CD4-positive, alpha-beta T cell treated with Interleukin-4 for 1 hour (primary cell): Measurements from ENCODE around the gene LRFN2.
A peak's percentile ranks its signal among the peaks of the same experiment; 100 is the strongest.

Experiments used
- DNase-seq, 2 donors: peaks; one replicate each; pipeline ENCODE4 v3.0.0-alpha.2; 2020 to 2022

The LRFN2 gene

DNA sequence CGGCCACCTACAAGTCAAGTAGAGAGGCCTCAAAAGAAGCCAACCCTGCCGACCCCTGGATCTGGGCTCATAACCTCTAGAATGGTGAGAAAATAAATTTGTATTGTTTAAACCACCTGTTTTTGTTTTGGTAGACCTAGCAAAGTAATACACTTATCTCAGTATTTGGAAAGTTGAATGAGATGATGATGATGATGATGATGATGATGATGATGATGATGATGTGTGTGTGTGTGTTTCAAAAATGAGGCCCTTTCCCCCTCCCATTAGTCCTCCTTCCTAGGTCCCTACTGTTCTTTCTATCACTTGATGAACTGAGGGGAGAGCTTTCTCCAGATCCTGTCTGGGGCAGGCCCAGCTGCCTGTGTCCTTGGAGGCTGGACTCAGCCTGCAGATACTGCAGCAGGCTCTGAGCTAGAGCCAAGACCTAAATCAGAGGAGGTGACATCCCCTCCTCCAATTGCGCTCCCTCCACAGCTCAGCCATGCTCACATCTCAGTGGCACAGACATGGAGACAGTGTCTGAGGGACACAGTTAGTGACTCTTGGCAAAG is 120.1 kb downstream of the LRFN2 start:
- no peak for DNase-seq

DNA sequence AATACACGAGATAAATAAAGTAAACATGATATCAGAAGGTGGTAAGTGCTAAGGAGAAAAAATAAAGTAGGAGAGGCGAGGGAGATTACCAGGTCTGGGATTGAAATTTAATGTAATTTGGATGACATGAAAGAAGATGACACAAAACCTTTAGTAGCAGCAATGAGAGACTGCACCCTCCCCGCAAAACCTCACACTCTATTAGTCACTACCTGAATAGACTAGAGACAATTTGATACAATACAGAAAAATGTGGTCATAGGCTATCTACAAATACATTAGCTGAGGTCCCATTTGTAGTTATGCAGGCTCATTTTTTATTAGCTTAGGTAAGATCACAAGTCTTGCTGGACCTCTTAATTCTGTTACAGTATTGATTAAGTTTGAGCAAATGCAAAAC is 125.5 kb downstream of the LRFN2 start:
- DNase-seq: no peak

DNA sequence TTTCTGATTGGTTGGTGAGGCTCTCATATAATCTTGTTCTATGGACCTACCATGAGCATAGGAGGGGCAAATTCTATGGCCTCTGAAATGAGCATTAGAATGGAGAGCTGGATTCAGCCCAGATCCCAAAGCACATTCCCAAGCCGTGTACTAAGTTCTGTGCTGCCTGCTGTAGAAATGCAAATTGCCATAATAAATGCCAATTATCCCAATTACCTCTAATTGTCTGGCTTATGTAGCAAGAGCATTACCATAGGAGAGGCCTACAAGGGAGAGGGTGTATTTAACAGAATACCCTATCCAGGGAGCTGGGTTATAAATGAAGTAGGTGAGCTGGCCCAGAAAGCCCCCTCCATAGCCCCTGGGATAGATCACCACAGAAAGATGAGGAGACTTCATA is 126.8 kb downstream of the LRFN2 start:
- DNase-seq: no peak

DNA sequence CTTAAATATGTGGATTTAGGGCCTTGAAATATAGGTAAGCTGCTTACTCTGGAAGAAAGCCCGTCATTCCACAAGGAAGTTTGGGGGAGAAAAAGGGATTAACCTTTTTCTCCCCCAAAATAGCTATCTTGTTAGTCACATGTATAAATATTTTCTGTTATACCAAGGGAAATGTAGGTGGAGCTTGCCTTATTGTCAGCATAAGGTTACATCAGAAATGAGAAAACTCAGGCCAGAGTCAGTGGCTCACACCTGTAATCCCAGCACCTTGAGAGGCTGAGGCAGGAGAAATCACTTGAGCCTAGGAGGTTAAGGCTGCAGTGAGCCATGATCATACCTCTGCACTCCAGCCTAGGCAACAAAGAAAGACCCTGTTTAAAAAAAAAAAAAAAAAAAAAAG is 129.9 kb downstream of the LRFN2 start:
- no peak for DNase-seq

DNA sequence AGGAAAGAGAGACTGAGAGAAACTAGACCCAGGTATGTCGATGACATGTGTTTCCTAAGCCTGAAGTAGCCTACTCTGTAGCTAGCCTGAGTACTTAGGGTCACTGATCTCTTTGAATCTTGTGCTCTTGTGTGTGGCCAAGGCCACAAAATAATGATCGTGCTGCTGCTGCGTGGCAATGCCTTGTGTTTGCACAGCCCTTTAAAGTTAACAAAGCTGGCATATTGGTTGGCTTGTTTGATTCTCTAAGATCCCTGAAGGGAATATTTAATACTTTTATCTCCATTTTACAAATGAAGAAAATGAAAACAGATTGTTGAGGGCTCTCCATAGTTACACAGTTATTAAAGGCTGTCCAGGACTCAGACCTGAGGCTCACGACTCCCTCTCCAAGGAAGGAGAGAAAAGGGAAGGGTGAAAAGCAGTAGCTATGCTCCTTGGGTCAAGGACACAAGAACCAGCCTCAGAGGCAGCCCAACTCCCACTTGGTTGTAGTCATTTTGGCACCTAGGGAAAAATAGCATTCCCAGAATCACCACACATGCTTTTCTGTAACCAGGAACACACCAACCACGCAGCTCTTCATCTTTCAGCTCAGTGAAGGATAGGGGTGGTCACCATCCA is 130.7 kb downstream of the LRFN2 start:
- no peak for DNase-seq

DNA sequence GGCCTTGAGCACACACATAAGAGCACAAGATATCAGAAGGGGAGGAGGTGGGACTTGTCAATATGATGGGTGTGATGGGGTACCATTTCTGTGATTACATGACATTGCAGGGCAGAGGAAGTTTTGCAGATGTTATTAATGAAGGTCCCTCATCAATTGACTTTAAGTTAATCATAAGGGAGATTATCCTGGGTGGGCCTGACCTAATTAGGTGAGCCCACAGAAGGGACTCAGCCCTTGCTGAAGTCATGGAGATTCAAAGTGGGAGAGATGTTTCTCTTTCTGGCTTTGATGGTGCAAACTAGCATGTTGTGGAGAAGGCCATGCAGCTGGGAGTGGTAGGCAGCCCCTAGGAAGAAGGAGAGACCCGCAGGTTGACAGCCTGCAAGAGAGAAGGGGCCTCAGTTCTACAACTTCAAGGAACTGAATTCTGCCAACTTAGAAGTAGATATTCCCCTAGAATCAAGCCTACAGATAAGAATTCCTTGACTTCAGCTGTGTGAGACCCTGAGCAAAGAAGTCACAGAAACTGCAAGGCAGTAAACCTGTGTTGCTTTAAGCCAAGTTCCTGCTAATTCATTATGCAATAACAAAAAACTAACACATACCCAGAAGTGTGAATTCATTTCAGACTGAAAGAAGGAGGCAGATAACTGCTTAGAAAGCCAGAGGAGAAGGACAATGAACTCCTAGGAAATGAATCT is 131.3 kb downstream of the LRFN2 start:
- no peak for DNase-seq

DNA sequence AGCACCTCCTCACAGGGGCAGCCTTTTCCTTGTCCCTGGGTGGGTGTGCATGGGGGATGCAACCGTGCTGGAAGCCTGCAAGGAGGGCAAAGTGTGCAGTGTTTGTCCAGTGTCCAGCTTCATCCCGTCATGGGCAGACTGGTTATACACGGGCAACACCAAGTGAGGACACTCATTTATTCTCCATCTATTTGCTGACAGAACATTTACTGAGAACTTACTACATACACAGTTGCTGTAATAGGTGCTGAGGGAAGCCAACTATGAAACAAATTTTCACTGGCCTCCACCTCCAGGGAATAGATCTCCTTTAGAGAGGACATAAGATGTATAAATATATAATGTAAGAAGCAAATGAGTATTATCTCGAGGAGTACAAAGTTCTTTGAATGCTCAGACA is 136.7 kb downstream of the LRFN2 start:
- DNase-seq: no peak

DNA sequence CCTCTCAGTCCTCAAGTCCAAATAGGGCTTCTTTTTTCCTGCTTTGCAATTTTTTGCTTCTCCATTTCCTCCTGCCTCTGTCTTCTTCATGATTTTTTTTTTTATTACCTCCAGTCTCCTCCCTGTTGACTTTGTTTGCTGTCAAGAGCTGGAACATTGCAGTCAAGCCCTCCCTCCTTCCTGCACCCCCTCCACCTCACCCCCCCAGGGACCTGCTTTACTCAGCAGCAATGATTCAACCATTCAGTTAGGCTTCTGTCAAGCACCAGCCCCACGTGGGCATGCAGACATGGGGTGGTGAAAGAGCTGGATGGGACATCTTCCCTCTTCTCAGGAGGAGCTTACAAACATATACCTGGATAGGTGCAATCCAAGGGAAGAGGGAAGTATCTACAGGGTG is 142.4 kb downstream of the LRFN2 start:
- no peak for DNase-seq

DNA sequence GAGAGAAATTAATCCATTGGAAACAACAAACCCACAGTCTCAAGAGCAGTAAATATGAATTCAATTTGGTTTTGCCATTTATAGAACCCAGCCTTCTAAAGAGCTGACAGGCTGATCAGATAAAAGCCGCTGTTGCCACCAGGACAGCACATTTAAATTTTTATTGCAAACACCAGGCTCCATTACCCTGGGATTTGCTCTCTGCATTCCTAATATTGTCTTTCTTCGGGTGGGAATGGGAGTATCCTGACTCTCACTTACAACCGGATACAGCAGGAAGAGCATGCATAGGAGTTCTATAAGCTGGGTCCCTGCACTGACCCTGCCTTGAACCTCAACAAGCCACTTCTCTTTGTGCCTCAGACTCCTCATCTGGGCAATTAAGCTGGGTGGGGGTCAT is 142.9 kb downstream of the LRFN2 start:
- DNase-seq: no peak

DNA sequence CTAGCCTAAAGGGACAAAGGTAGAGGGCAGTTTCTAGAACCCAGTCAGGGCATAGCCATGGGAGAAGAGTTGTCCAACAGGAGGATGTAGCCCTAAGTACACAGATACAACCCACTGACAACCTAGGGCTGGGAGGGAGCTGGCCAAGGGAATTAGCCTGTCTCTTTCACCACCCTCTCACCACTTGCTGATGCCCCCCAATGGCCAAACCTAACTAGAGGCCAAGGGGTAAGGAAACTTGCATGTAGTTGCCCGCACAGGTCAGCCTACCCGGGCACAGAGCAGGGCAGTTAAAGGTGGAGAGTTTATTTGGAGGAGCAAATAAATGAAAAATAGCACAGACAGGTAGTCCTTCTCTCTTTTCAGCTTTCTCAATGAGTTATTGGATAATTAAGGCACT is 143.3 kb downstream of the LRFN2 start:
- DNase-seq: no peak

DNA sequence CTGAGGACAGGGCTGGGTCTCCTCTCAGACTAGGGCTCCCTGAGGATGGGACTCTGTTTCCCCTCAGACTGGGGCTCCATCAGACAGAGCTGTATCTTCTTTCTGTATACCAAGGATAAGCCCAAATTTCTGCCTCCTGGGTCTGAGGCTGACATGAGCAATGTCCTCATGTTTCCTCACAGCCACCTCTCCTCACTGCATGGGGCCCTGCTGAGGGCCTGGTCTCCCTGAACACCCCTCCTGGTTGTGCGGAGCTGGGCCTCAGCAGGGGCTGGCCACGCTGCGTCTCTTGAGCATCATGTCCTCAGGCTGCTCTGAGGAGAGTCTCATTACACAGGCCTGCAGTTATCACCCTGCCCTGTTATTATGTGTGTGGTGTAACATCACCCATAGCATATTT is 144.6 kb downstream of the LRFN2 start:
- DNase-seq: no peak

DNA sequence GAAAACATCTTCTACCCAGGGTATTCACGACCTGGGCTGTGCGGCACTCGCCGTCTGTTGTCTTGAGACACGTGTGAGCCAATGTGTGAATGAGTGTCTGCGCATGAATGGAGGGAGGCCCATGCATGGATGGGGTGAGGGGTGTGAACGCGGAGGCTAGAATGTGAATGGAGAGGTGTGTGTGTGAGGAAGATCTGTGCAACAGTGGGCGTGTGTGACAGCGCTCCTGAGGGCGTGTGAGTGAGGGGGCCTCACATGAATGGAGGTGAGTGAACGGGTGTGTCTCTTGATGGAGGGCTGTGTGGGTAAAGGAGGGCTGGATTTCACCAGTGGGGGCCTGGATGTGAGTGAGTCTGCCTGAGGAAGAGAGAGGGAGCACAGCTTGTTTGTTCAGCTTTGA is 146.0 kb downstream of the LRFN2 start:
- no peak for DNase-seq

DNA sequence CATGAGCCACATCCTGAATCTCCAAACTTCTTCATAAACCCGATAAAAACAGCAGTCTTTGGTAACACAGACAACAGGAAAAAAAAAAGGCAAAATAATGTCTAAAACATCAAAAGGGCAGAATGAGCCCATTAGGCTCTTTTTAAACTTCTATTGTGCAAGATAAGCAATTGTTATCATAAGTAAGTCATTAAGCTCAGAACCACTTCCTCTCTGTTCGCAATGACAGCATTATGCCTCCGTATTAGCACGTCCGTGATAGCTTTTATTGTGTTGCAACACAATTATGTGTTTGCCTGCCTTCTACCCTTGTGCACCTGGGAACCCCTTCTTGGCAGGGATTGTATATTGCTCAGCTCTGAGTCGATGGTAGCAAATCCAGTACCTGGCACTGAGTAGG is 147.1 kb downstream of the LRFN2 start:
- DNase-seq: no peak

DNA sequence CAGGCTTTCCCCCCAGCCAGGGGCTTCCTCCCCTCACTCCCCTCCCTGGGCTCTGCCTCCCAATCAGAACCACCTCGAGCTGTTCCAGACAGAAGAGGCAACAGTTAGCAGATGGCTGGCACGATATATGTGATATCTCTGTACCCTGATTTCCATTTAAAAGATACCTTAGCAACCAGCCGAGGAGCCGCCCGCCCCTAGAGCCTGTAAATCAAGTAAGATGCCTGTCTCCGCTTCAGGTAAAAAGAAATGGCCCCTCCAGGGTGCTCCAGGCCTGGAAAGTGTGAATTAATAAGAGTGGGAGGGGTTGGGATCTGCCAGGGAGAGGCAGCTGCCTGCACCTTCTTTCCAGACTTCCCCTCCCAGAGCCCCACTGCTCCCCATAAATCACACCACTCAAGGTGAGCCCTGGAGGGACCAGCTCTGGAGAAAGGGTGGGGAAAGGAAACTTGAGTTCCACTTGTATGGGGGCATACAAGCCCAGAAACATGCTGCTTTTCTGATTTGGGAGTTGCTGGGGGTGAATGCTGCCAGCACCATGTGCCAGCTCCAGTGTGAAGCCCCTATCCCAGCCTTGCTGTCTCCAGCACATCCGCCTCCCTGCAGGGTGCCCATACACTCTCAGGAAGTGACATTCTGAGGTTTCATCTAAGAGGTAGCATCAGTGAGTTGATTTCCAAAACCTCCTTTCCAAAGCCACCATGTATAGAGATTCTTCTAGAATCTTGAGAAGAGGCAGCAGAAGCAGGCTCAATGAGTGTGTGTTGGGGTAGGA is 148.0 kb downstream of the LRFN2 start:
- DNase-seq: no peak

DNA sequence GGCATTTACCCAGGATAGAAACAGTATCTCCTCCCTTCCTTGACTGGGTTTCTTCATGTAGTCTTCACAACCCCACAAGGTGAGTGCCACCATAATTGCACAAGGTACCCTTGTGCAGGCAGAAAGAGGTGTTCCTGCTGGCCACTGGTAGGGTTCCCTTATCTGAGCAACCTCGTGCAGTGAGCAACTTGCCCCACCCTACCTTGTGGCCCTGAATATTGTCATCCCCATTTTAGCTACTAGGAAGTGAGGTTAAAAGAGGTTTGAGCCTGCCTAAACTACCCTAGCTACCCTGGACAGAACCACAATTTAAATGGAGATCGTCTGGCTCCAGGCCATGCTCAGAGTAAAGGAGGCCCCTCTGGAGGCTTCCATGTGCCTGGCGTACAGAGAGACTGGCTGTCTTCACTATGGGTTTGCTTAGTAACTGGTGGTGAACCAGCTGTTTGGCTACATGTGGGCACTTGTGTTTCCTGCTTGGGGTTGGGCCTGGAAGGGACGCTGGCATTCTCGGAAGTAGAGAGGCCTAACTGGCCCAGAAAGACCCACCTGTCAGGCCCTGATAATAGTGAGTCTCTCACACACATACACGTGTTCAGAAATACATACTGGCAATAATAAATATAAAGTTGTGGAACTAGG is 148.8 kb downstream of the LRFN2 start:
- no peak for DNase-seq

DNA sequence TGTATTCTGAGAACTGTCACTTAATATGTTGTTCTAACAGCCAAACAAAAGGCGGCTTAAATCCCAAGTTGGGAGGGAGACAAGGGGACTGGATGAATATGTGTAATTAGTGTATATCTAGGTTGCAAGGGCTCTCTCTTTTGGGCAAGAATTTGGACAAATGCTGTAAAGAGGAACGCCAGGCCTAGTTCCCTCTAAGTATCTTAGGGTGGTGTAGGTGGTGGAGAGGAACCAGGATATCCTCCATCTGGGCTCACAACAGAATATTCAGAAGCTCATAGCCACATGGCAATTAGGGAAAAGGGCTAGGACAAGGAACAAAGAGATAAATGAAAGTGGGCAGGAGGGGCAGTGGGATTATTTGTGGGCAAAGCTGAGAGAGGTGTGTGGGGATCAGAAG is 149.5 kb downstream of the LRFN2 start:
- no peak for DNase-seq

DNA sequence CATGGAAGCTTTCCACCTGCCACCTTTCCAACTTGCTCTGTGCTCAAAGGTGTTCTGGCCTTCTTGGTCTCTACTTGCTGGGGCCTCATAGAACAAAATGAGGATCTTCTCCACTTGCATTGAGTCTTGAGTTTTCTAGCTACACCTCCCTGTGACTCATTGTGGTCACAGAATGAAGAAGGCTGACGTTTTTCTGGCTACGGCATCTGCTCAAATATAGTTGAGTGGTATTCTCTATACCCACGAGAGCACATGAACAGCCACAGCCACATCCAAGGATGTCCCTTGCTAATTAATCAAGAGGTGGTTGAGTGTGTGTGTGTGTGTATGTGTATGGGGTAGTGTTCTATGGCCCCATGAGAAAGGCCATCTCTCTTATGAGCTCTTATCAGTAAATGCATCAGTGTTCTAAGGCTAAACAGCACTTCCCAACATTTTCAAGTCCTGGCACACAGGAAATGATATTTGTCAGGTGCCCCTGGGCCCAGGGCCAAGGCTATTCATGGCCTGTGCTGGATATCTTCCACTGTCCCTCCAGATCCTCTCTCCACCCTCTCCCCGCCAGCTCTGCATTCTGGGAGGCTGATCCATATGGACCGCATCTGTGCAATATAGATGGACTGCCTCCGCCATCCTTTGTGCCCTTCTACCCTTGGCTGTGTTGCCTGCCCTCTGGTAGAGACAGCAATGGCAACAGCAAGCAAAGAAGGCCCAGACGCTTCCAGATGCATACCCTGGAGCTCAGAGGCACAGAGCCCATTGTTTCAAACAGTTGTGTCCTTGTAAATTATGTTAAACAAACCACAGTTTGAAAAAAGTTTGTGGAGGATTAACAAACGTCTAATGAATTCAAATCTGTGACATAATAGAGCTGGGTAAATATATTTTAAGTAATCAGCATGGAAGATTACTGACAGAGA is 150.2 kb downstream of the LRFN2 start:
- peak in 1 of 2 donors; percentile 36 for DNase-seq

DNA sequence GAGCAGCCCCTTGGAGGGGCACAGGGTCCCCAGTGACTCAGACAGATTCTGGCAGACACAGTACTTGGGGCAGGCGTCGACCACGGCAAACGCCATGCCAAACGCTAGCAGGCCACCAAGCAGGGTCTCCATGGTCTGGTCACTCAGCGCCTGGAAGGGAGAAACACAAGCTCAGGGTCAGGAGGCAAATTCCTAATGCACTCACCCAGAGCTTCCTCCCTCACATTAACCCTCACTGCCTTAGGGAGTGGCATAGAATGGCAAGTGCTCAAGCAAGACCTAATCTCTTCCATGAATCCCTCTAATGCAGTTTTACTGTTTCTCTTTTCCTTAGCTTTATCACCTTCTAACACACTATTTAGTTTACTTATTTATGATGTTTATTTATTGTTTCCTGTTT is 154.2 kb downstream of the LRFN2 start:
- no peak for DNase-seq

DNA sequence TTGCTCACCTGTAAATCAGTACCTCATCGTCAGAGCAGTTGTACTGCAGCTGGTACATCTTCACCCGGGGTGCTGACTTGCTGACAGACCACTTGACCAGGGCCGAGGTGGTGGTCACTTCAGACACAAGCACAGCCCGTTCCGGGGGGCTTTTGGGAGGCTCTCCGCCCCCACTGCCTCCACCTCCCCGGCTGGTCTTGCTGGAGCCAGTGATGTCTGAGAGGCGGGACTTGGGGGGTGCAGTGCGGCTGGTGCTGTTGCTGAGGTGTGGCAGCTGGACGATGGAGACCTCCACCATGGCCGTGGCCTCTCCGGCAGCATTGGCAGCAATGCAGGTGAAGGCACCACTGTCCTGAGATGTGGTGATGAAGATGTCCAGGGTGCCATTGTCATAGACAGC is 155.5 kb downstream of the LRFN2 start:
- DNase-seq: no peak

DNA sequence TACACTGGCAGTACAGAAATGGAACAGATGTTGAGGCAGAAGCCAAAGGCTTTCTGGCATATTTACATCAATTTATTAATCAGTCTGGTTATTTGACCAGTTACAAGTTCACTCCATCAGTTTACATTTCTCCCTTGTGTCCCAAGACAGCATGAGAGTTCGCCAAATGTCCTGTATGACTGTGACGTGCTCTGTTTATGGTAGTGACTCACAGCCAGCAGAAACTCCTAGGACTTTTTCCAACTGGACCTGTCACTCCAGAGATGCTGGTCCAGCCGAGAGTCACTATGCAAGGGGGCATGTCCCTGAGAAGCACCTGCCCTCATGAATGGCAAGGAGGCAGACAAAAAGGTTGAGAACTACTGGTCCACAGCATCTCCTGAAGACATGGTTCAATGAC is 160.0 kb downstream of the LRFN2 start:
- DNase-seq: no peak

DNA sequence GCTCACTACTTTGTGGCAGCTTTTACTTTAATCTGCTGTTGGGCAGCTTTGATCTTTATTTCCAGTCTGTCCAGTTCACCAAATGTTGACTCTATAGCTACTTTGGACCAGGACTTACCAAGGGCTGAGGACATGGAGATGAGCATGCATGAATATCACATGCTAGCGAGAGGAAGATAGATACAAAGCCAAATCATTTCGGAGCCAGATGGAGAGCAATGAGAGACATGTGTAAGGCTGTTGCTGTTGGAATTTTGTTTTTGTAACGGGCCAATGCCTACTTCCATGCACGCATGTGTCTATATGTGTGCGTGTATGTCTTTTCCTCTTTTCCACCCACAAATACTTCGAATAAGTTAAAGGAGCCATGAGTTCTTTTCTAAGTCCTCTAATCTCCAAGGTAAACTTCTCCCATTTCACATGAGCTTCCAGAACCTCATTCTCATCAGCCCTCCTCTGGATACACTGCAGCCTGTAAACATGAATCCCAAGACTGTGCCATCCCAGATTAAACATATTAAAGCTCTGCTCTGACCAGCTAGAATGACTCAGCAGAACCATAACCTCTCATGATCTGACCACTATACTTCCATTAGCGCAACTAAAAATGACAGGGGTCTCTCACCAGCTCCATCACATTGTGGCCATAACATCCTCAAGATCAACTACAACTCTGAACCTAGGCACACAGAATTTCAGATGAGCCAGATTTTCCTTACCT is 160.7 kb downstream of the LRFN2 start:
- no peak for DNase-seq
